Activated T-cell treated with anti-CD3 and anti-CD28 coated beads for 48 hours (primary cell): ENCODE data around the gene AUTS2.

Experiments used
- DNase-seq: peaks from one replicate; pipeline ENCODE4 v3.0.0-alpha.2; 2020; ENCODE audit warnings: low read depth

The AUTS2 gene

GRCh38 chr7:70500261-70500660 lies 902.0 kb downstream of the AUTS2 start:
- no peak for DNase-seq

GRCh38 chr7:70502117-70502863 lies 904.0 kb downstream of the AUTS2 start:
- no peak for DNase-seq

- DNase-seq = no peak
These were observed 906.0 kb downstream of the AUTS2 start for GRCh38 chr7:70504254-70504653.

- no peak for DNase-seq
These were observed 907.2 kb downstream of the AUTS2 start for GRCh38 chr7:70505468-70505867.

GRCh38 chr7:70505886-70506285 lies 907.6 kb downstream of the AUTS2 start:
- DNase-seq = no peak

GRCh38 chr7:70506434-70506833 lies 908.2 kb downstream of the AUTS2 start:
- DNase-seq = no peak

GRCh38 chr7:70512144-70512543 lies 913.9 kb downstream of the AUTS2 start:
- DNase-seq = no peak

GRCh38 chr7:70512761-70513160 lies 914.5 kb downstream of the AUTS2 start:
- DNase-seq = no peak

GRCh38 chr7:70520611-70521010 lies 922.3 kb downstream of the AUTS2 start:
- no peak for DNase-seq

GRCh38 chr7:70523249-70523988 lies 925.1 kb downstream of the AUTS2 start:
- DNase-seq = no peak

- DNase-seq = no peak
These were observed 925.7 kb downstream of the AUTS2 start for GRCh38 chr7:70523989-70524351.

GRCh38 chr7:70525991-70526390 lies 927.7 kb downstream of the AUTS2 start:
- DNase-seq = no peak

- no peak for DNase-seq
These were observed 929.3 kb downstream of the AUTS2 start for GRCh38 chr7:70527520-70528115.

- no peak for DNase-seq
These were observed 931.2 kb downstream of the AUTS2 start for GRCh38 chr7:70529436-70529835.

- no peak for DNase-seq
These were observed 931.8 kb downstream of the AUTS2 start for GRCh38 chr7:70529914-70530585.

- no peak for DNase-seq
These were observed 935.3 kb downstream of the AUTS2 start for GRCh38 chr7:70533614-70534013.

- DNase-seq = no peak
These were observed 940.9 kb downstream of the AUTS2 start for GRCh38 chr7:70539205-70539604.

GRCh38 chr7:70539617-70540016 lies 941.3 kb downstream of the AUTS2 start:
- no peak for DNase-seq

GRCh38 chr7:70540641-70541040 lies 942.4 kb downstream of the AUTS2 start:
- no peak for DNase-seq

- no peak for DNase-seq
These were observed 944.6 kb downstream of the AUTS2 start for GRCh38 chr7:70542750-70543376.

- DNase-seq = no peak
These were observed 945.7 kb downstream of the AUTS2 start for GRCh38 chr7:70544016-70544415.

- no peak for DNase-seq
These were observed 946.9 kb downstream of the AUTS2 start for GRCh38 chr7:70545214-70545613.
